K562 (cell line): ENCODE results near the gene METTL15. TPM values are rescaled to one million over a fixed set of nuclear protein-coding genes. Genes with fewer than 3 reads are reported as not detected.

Source experiments
- DACH1 ChIP-seq: fragments of 450-650 bp; IDR thresholded peaks from 2 replicates; pipeline ENCODE4 v1.6.1; 2018; ENCODE audit not compliant: partially characterized antibody
- FOXP1 ChIP-seq: sonication (generic); formaldehyde crosslinking; IDR thresholded peaks from 2 replicates; pipeline ENCODE4 v1.8.0; 2022; ENCODE audit warnings: mild to moderate bottlenecking, missing genetic modification reagents
- HNRNPH1 ChIP-seq: fragments of 200-400 bp; formaldehyde crosslinking; optimal IDR thresholded peaks from 2 replicates; pipeline ENCODE3; 2017; ENCODE audit warnings: low read depth, mild to moderate bottlenecking, low read length, moderate library complexity
- PRPF4 ChIP-seq: fragments of 200-400 bp; formaldehyde crosslinking; IDR thresholded peaks from one replicate; pipeline ENCODE4 v1.6.1; 2017; ENCODE audit warnings: low read length, low read depth, mild to moderate bottlenecking; ENCODE audit not compliant: insufficient read depth, poor library complexity, severe bottlenecking
- RBM39 ChIP-seq: fragments of 200-400 bp; formaldehyde crosslinking; optimal IDR thresholded peaks from 2 replicates; pipeline ENCODE3; 2018; ENCODE audit warnings: low read depth, low read length
- TCF3 ChIP-seq: sonication (generic); formaldehyde crosslinking; IDR thresholded peaks from 2 replicates; pipeline ENCODE4 v1.4.0; 2020; ENCODE audit warnings: mild to moderate bottlenecking, missing genetic modification reagents
- polyA plus RNA-seq, 8 experiments: library from polyadenylated mRNA; depleted of rRNA in 4 of 8; stranded (reverse) in 5 of 8; unstranded in 3 of 8; fragments of >200 nt; fragmentation: Nextera tagmentation in 2 of 8; fragmentation: Illumina TruSeq in 1 of 8; extraction: Ambion mirVana in 2 of 8; extraction: Trizol in 1 of 8; gene quantifications; 2 replicates each; pipeline versions ENCODE4 v1.2.1 to v1.2.3, GENCODE V29; 2011 to 2014; ENCODE audit warnings: inconsistent platforms in 1 of 8, missing spikeins in 1 of 8
- total RNA-seq, 7 experiments: library from RNA; depleted of rRNA in 6 of 7; stranded (reverse); fragments of >200 nt in 6 of 7; fragmentation: Illumina TruSeq in 2 of 7; extraction: Trizol in 2 of 7; gene quantifications; 2 replicates each; pipeline versions ENCODE4 v1.2.1 to v1.2.3, GENCODE V29; 2011 to 2021; ENCODE audit warnings: low replicate concordance in 1 of 7
- TF ChIP-seq, protein P1 (sequence below), 2 experiments: fragments of 450-650 bp in 1 of 2; sonication (generic) in 1 of 2; formaldehyde crosslinking in 1 of 2; IDR thresholded peaks; 2 replicates each; pipeline versions ENCODE4 v1.7.1 to v1.9.0; 2016 to 2022; ENCODE audit warnings: inconsistent platforms in 1 of 2, mild to moderate bottlenecking in 1 of 2, missing genetic modification reagents in 1 of 2
- TF ChIP-seq, protein P2 (sequence below): fragments of 450-650 bp; IDR thresholded peaks from 2 replicates; pipeline ENCODE4 v1.7.1; 2018; ENCODE audit warnings: mild to moderate bottlenecking, low read depth; ENCODE audit not compliant: partially characterized antibody

The METTL15 gene
- total and polyA plus RNA-seq, 9 of the 15 experiments (the other 6 are each of a cell fraction or from before 2014, with no cell fraction given), result 10.7 to 21.7 (median 15.9) TPM

GRCh38 chr11:28100665-28101064 lies 7.5 kb upstream of the METTL15 start (continued):
- TF ChIP-seq, protein P1, sequence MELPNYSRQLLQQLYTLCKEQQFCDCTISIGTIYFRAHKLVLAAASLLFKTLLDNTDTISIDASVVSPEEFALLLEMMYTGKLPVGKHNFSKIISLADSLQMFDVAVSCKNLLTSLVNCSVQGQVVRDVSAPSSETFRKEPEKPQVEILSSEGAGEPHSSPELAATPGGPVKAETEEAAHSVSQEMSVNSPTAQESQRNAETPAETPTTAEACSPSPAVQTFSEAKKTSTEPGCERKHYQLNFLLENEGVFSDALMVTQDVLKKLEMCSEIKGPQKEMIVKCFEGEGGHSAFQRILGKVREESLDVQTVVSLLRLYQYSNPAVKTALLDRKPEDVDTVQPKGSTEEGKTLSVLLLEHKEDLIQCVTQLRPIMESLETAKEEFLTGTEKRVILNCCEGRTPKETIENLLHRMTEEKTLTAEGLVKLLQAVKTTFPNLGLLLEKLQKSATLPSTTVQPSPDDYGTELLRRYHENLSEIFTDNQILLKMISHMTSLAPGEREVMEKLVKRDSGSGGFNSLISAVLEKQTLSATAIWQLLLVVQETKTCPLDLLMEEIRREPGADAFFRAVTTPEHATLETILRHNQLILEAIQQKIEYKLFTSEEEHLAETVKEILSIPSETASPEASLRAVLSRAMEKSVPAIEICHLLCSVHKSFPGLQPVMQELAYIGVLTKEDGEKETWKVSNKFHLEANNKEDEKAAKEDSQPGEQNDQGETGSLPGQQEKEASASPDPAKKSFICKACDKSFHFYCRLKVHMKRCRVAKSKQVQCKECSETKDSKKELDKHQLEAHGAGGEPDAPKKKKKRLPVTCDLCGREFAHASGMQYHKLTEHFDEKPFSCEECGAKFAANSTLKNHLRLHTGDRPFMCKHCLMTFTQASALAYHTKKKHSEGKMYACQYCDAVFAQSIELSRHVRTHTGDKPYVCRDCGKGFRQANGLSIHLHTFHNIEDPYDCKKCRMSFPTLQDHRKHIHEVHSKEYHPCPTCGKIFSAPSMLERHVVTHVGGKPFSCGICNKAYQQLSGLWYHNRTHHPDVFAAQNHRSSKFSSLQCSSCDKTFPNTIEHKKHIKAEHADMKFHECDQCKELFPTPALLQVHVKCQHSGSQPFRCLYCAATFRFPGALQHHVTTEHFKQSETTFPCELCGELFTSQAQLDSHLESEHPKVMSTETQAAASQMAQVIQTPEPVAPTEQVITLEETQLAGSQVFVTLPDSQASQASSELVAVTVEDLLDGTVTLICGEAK (IDR thresholded peaks at IDR 0.05), result no peak
- TF ChIP-seq, protein P1 (CRISPR knock-in tag; IDR thresholded peaks at IDR 0.05), result no peak
- TF ChIP-seq HNRNPH1, result no peak
- TF ChIP-seq PRPF4, result no peak
- no peak for TF ChIP-seq RBM39
- TF ChIP-seq TCF3 (CRISPR knock-in tag), result no peak
- TF ChIP-seq DACH1, result no peak
- TF ChIP-seq, protein P2, sequence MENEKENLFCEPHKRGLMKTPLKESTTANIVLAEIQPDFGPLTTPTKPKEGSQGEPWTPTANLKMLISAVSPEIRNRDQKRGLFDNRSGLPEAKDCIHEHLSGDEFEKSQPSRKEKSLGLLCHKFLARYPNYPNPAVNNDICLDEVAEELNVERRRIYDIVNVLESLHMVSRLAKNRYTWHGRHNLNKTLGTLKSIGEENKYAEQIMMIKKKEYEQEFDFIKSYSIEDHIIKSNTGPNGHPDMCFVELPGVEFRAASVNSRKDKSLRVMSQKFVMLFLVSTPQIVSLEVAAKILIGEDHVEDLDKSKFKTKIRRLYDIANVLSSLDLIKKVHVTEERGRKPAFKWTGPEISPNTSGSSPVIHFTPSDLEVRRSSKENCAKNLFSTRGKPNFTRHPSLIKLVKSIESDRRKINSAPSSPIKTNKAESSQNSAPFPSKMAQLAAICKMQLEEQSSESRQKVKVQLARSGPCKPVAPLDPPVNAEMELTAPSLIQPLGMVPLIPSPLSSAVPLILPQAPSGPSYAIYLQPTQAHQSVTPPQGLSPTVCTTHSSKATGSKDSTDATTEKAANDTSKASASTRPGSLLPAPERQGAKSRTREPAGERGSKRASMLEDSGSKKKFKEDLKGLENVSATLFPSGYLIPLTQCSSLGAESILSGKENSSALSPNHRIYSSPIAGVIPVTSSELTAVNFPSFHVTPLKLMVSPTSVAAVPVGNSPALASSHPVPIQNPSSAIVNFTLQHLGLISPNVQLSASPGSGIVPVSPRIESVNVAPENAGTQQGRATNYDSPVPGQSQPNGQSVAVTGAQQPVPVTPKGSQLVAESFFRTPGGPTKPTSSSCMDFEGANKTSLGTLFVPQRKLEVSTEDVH, result no peak
- TF ChIP-seq FOXP1 (CRISPR knock-in tag), result no peak
